Transverse colon (tissue), 4 donors: ENCODE measurements around the gene YDJC.

Source experiments
- CTCF ChIP-seq, 5 experiments: fragments of 200-600 bp in 3 of 5; fragments of 450-650 bp in 2 of 5; sonication (generic) in 3 of 5; IDR thresholded peaks; 1 replicate in 2 of 5; 2 replicates in 3 of 5; pipeline ENCODE4 v1.5.1; 2016 to 2017; ENCODE audit warnings: antibody characterized with exemption in 5 of 5, inconsistent platforms in 3 of 5, mild to moderate bottlenecking in 2 of 5, moderate library complexity in 1 of 5
- POLR2A ChIP-seq: fragments of 450-650 bp; IDR thresholded peaks from one replicate; pipeline ENCODE4 v1.6.1; 2016; ENCODE audit warnings: antibody characterized with exemption, mild to moderate bottlenecking, moderate library complexity
- POLR2AphosphoS5 ChIP-seq, 3 donors: sonication (generic); formaldehyde crosslinking; IDR thresholded peaks; one replicate each; pipeline ENCODE4 v1.6.1; 2016; ENCODE audit warnings: antibody characterized with exemption in 3 of 3

GRCh38 chr22:21661991-21662390 is 32.2 kb upstream of the YDJC start:
- TF ChIP-seq POLR2A (no peak), POLR2AphosphoS5 (IDR thresholded peaks at IDR 0.05) (no peak), CTCF (IDR thresholded peaks at IDR 0.05) (no peak)
